GM12874 (cell line): ENCODE data around the gene P2RX3.

Source experiments
- CTCF ChIP-seq: IDR thresholded peaks from 2 replicates; pipeline ENCODE4 v1.5.1; 2011; ENCODE audit warnings: low read depth, mild to moderate bottlenecking, control low read depth, low read length, moderate library complexity; ENCODE audit not compliant: insufficient read depth

The P2RX3 gene

GRCh38 chr11:57311109-57311936, 26.8 kb upstream of the P2RX3 start:
- TF ChIP-seq CTCF: no peak

- no peak for TF ChIP-seq CTCF
These were observed 25.6 kb upstream of the P2RX3 start for GRCh38 chr11:57312511-57313021.

GRCh38 chr11:57313071-57313787, 24.9 kb upstream of the P2RX3 start:
- no peak for TF ChIP-seq CTCF

GRCh38 chr11:57313788-57314135, 24.4 kb upstream of the P2RX3 start:
- no peak for TF ChIP-seq CTCF

- no peak for TF ChIP-seq CTCF
These were observed 23.8 kb upstream of the P2RX3 start for GRCh38 chr11:57314221-57314973.

GRCh38 chr11:57315491-57315890, 22.7 kb upstream of the P2RX3 start:
- no peak for TF ChIP-seq CTCF

GRCh38 chr11:57316017-57316416, 22.1 kb upstream of the P2RX3 start:
- TF ChIP-seq CTCF: no peak
